DND-41 (cell line): ENCODE data around the gene GLCE.

Experiments
- ATAC-seq: fragments of 200-7000 bp; cut with Tn5 transposase; 3 replicates; pipeline ENCODE4 v1.9.1; 2021; ENCODE audit warnings: low read depth; ENCODE audit not compliant: insufficient read depth
- DNase-seq: peaks from one replicate; pipeline ENCODE4 v3.0.0-alpha.2; 2020
- H2AFZ ChIP-seq: 2 replicates; pipeline ENCODE4 v1.6.0; 2012; ENCODE audit warnings: low read depth, low read length
- H3K27ac ChIP-seq: 2 replicates; pipeline ENCODE4 v1.5.1; 2012; ENCODE audit warnings: low read length, inconsistent platforms
- H3K27me3 ChIP-seq: fragments of 200-600 bp; sonication (generic); 2 replicates; pipeline ENCODE4 v1.6.0; 2012; ENCODE audit warnings: low read length, mild to moderate bottlenecking, inconsistent platforms; ENCODE audit not compliant: insufficient read depth, poor library complexity
- H3K36me3 ChIP-seq: 2 replicates; pipeline ENCODE4 v1.5.1; 2012; ENCODE audit warnings: low read length, inconsistent platforms; ENCODE audit not compliant: insufficient read depth
- H3K4me1 ChIP-seq: 2 replicates; pipeline ENCODE4 v1.5.1; 2012; ENCODE audit warnings: mild to moderate bottlenecking, low read length; ENCODE audit not compliant: insufficient read depth
- H3K4me2 ChIP-seq: 2 replicates; pipeline ENCODE4 v1.6.0; 2012; ENCODE audit warnings: mild to moderate bottlenecking, moderate library complexity, low read length, inconsistent platforms; ENCODE audit not compliant: insufficient read depth
- H3K4me3 ChIP-seq, 2 experiments: fragments of 200-600 bp in 1 of 2; shearing (Covaris generic) in 1 of 2; 2 replicates each; pipeline ENCODE4 v1.5.1; 2012 to 2016; ENCODE audit warnings: inconsistent platforms in 2 of 2, low read length in 2 of 2, mild to moderate bottlenecking in 2 of 2, low read depth in 1 of 2, moderate library complexity in 1 of 2
- H3K79me2 ChIP-seq: 2 replicates; pipeline ENCODE4 v1.6.0; 2012; ENCODE audit warnings: low read length, inconsistent platforms; ENCODE audit not compliant: insufficient read depth
- H3K9ac ChIP-seq: 2 replicates; pipeline ENCODE4 v1.6.0; 2012; ENCODE audit warnings: low read depth, mild to moderate bottlenecking, inconsistent platforms, low read length, moderate library complexity
- H3K9me3 ChIP-seq: 2 replicates; pipeline ENCODE4 v1.5.1; 2012; ENCODE audit warnings: low read length, moderate library complexity, mild to moderate bottlenecking, inconsistent platforms; ENCODE audit not compliant: insufficient read depth, severe bottlenecking
- H4K20me1 ChIP-seq: 2 replicates; pipeline ENCODE4 v1.6.0; 2012; ENCODE audit warnings: low read length; ENCODE audit not compliant: insufficient read depth
- CTCF ChIP-seq: IDR thresholded peaks from 2 replicates; pipeline ENCODE4 v1.5.1; 2012; ENCODE audit warnings: borderline replicate concordance, low read length, moderate library complexity, mild to moderate bottlenecking; ENCODE audit not compliant: poor library complexity, severe bottlenecking; ENCODE audit errors: extremely low read depth
- EZH2 ChIP-seq: IDR thresholded peaks from 3 replicates; pipeline ENCODE4 v1.6.1; 2012; ENCODE audit warnings: borderline replicate concordance, low read depth, mild to moderate bottlenecking, moderate library complexity, low read length, inconsistent platforms; ENCODE audit not compliant: severe bottlenecking

The GLCE gene

GRCh38 chr15:69200832-69201745 lies 40.7 kb downstream of the GLCE start:
- Histone ChIP-seq H3K79me2 (no peaks in the 10 kb centered on the region), H3K27ac (no peak overlapping the region), H3K4me1 (no peaks in the 10 kb centered on the region), H4K20me1 (no peaks in the 10 kb centered on the region), H2AFZ (no peak overlapping the region), H3K27me3 (no peaks in the 10 kb centered on the region), H3K36me3 (no peaks in the 10 kb centered on the region), H3K4me3 (no peak overlapping the region), H3K4me2 (no peak overlapping the region), H3K9me3 (no peaks in the 10 kb centered on the region), H3K9ac (no peak overlapping the region)
- no peak for TF ChIP-seq EZH2
- no peak for ATAC-seq
- no peak for DNase-seq

- no peak overlapping the region for H3K27ac ChIP-seq
- H3K4me3 ChIP-seq: no peak overlapping the region
- no peaks in the 10 kb centered on the region for H3K27me3 ChIP-seq
- no peak overlapping the region for H2AFZ ChIP-seq
- no peak overlapping the region for H3K9ac ChIP-seq
- H3K79me2 ChIP-seq: no peaks in the 10 kb centered on the region
- ATAC-seq (no peak), DNase-seq (no peak)
- no peak for TF ChIP-seq EZH2
- no peak for TF ChIP-seq CTCF
- H3K4me2 ChIP-seq: no peak overlapping the region
- no peaks in the 10 kb centered on the region for H3K9me3 ChIP-seq
- H4K20me1 ChIP-seq: no peaks in the 10 kb centered on the region
- H3K36me3 ChIP-seq: no peaks in the 10 kb centered on the region
- peaks cover 8% of the 10 kb centered on the region for H3K4me1 ChIP-seq
Measured at GRCh38 chr15:69206079-69206478, 45.6 kb downstream of the GLCE start.

- Histone ChIP-seq H3K27ac (no peak overlapping the region), H3K4me3 (no peak overlapping the region), H3K4me1 (peaks cover 8% of the 10 kb centered on the region), H3K27me3 (no peaks in the 10 kb centered on the region), H3K9ac (no peak overlapping the region), H3K79me2 (no peaks in the 10 kb centered on the region), H3K36me3 (no peaks in the 10 kb centered on the region), H2AFZ (no peak overlapping the region), H3K4me2 (no peak overlapping the region), H4K20me1 (no peaks in the 10 kb centered on the region), H3K9me3 (no peaks in the 10 kb centered on the region)
- peak; percentile 77 for ATAC-seq
- peak; percentile 30 for DNase-seq
- TF ChIP-seq EZH2 (no peak), CTCF (no peak)
Measured at GRCh38 chr15:69209661-69210060, 49.2 kb downstream of the GLCE start.

GRCh38 chr15:69210574-69210973 lies 50.1 kb downstream of the GLCE start:
- Histone ChIP-seq H3K36me3 (no peaks in the 10 kb centered on the region), H3K27me3 (no peaks in the 10 kb centered on the region), H3K9me3 (no peaks in the 10 kb centered on the region), H3K4me3 (no peak overlapping the region), H3K79me2 (no peaks in the 10 kb centered on the region), H3K27ac (no peak overlapping the region), H3K4me1 (peaks cover 8% of the 10 kb centered on the region), H3K4me2 (no peak overlapping the region), H2AFZ (no peak overlapping the region), H4K20me1 (no peaks in the 10 kb centered on the region), H3K9ac (no peak overlapping the region)
- ATAC-seq: no peak
- no peak for DNase-seq
- TF ChIP-seq CTCF: no peak
- no peak for TF ChIP-seq EZH2
